GM06990 (cell line): ENCODE results near the gene IL37.
"Not testable (repeated sequence)": the region's sequence is repeated elsewhere in the genome, so short reads cannot be mapped to it uniquely, and the experiment has no call there.

Experiments
- DNase-seq: peaks from one replicate; pipeline ENCODE4 v3.0.0-alpha.2; 2011; ENCODE audit not compliant: insufficient read length; ENCODE audit errors: extremely low read depth
- H3K27me3 ChIP-seq: replicated peaks from 2 replicates; pipeline ENCODE4 v1.6.0; 2011; ENCODE audit warnings: low read length; ENCODE audit not compliant: control insufficient read depth, insufficient read depth
- H3K36me3 ChIP-seq: 2 replicates; pipeline ENCODE4 v1.5.1; 2011; ENCODE audit warnings: low read length; ENCODE audit not compliant: control insufficient read depth, insufficient read depth
- H3K4me3 ChIP-seq: replicated peaks from 2 replicates; pipeline ENCODE4 v1.5.1; 2011; ENCODE audit warnings: low read depth, mild to moderate bottlenecking, control low read depth, low read length
- CTCF ChIP-seq: IDR thresholded peaks from 2 replicates; pipeline ENCODE4 v1.5.1; 2011; ENCODE audit warnings: low read length, control low read depth, mild to moderate bottlenecking, inconsistent platforms; ENCODE audit not compliant: insufficient read depth, poor library complexity, severe bottlenecking

Gene IL37

GRCh38 chr2:112893752-112894151 lies 17.2 kb upstream of the IL37 start:
- TF ChIP-seq CTCF, result no peak
- DNase-seq, result no peak
- Histone ChIP-seq H3K36me3 (no peaks in the 10 kb centered on the region), H3K27me3 (no peaks in the 10 kb centered on the region), H3K4me3 (no peak overlapping the region)

- Histone ChIP-seq H3K36me3 (no peaks in the 10 kb centered on the region), H3K27me3 (no peaks in the 10 kb centered on the region), H3K4me3 (no peak overlapping the region)
- no peak for TF ChIP-seq CTCF
- DNase-seq, result no peak
Measured at GRCh38 chr2:112896909-112897623, 13.9 kb upstream of the IL37 start.

GRCh38 chr2:112897624-112897978 lies 13.4 kb upstream of the IL37 start:
- H3K36me3 ChIP-seq, result no peaks in the 10 kb centered on the region
- no peak for TF ChIP-seq CTCF
- H3K27me3 ChIP-seq, result no peaks in the 10 kb centered on the region
- DNase-seq, result no peak
- no peak overlapping the region for H3K4me3 ChIP-seq

- not testable (repeated sequence) for H3K4me3 ChIP-seq, H3K36me3 ChIP-seq, DNase-seq, H3K27me3 ChIP-seq
Measured at GRCh38 chr2:112901431-112902065, 9.4 kb upstream of the IL37 start.

GRCh38 chr2:112902816-112903215 lies 8.1 kb upstream of the IL37 start:
- TF ChIP-seq CTCF, result no peak
- no peaks in the 10 kb centered on the region for H3K36me3 ChIP-seq
- H3K27me3 ChIP-seq, result no peaks in the 10 kb centered on the region
- no peak overlapping the region for H3K4me3 ChIP-seq
- DNase-seq, result no peak

GRCh38 chr2:112904883-112905282 lies 6.1 kb upstream of the IL37 start:
- H3K4me3 ChIP-seq, result no peak overlapping the region
- no peak for DNase-seq
- no peaks in the 10 kb centered on the region for H3K36me3 ChIP-seq
- H3K27me3 ChIP-seq, result no peaks in the 10 kb centered on the region
- no peak for TF ChIP-seq CTCF
